KMS-11 (cell line): ENCODE data around the gene WDR49.

Source experiments
- H2AFZ ChIP-seq: fragments of 200-600 bp; sonication (generic); 2 replicates; pipeline ENCODE4 v1.6.1; 2016; ENCODE audit warnings: antibody characterized with exemption, mixed run types, low read depth
- H3K27ac ChIP-seq: fragments of 200-600 bp; sonication (generic); 2 replicates; pipeline ENCODE4 v1.6.1; 2016; ENCODE audit warnings: mild to moderate bottlenecking, mixed run types
- H3K27me3 ChIP-seq: fragments of 200-600 bp; sonication (generic); 2 replicates; pipeline ENCODE4 v1.6.1; 2017; ENCODE audit warnings: mild to moderate bottlenecking, low read depth, mixed run types, moderate library complexity; ENCODE audit not compliant: insufficient read depth
- H3K36me3 ChIP-seq: fragments of 200-600 bp; sonication (generic); 2 replicates; pipeline ENCODE4 v1.6.1; 2017; ENCODE audit warnings: mild to moderate bottlenecking, mixed run types; ENCODE audit not compliant: insufficient read depth
- H3K4me1 ChIP-seq: fragments of 200-600 bp; sonication (generic); 2 replicates; pipeline ENCODE4 v1.6.1; 2016; ENCODE audit warnings: mild to moderate bottlenecking, low read depth, mixed run types; ENCODE audit not compliant: poor library complexity, severe bottlenecking
- H3K4me2 ChIP-seq: fragments of 200-600 bp; sonication (generic); 2 replicates; pipeline ENCODE4 v1.7.0; 2016; ENCODE audit warnings: mild to moderate bottlenecking, mixed run types
- H3K4me3 ChIP-seq: fragments of 200-600 bp; sonication (generic); IDR thresholded peaks from 2 replicates; pipeline ENCODE4 v1.6.1; 2017; ENCODE audit warnings: low read depth, low read length, mixed read lengths; ENCODE audit not compliant: insufficient read depth
- H3K79me2 ChIP-seq: fragments of 200-600 bp; sonication (generic); 2 replicates; pipeline ENCODE4 v1.6.1; 2016; ENCODE audit warnings: low read depth, mixed run types; ENCODE audit not compliant: insufficient read depth
- H3K9ac ChIP-seq: fragments of 200-600 bp; sonication (generic); 2 replicates; pipeline ENCODE4 v1.6.1; 2016; ENCODE audit warnings: mild to moderate bottlenecking, mixed run types
- H4K20me1 ChIP-seq: fragments of 200-600 bp; sonication (generic); 2 replicates; pipeline ENCODE4 v1.6.1; 2016; ENCODE audit warnings: mild to moderate bottlenecking, mixed run types; ENCODE audit not compliant: insufficient read depth
- CTCF ChIP-seq: fragments of 200-600 bp; sonication (generic); conservative IDR thresholded peaks from 2 replicates; pipeline ENCODE4 v1.6.1; 2017; ENCODE audit warnings: low read depth, mild to moderate bottlenecking, antibody characterized with exemption, low read length, moderate library complexity, mixed read lengths

The WDR49 gene

GRCh38 chr3:167564612-167565011 is 89.1 kb downstream of the WDR49 start:
- no peak overlapping the region for H3K9ac ChIP-seq
- no peak overlapping the region for H3K4me3 ChIP-seq
- no peaks in the 10 kb centered on the region for H3K4me1 ChIP-seq
- H3K79me2 ChIP-seq = no peaks in the 10 kb centered on the region
- H3K36me3 ChIP-seq = no peaks in the 10 kb centered on the region
- no peak overlapping the region for H2AFZ ChIP-seq
- no peak overlapping the region for H3K4me2 ChIP-seq
- no peaks in the 10 kb centered on the region for H3K27me3 ChIP-seq
- TF ChIP-seq CTCF = no peak
- H3K27ac ChIP-seq = no peak overlapping the region
- no peaks in the 10 kb centered on the region for H4K20me1 ChIP-seq

- Histone ChIP-seq H3K4me3 (no peak overlapping the region), H3K4me2 (no peak overlapping the region), H2AFZ (no peak overlapping the region), H3K79me2 (no peaks in the 10 kb centered on the region), H3K9ac (no peak overlapping the region), H3K27me3 (no peaks in the 10 kb centered on the region), H3K4me1 (no peaks in the 10 kb centered on the region), H3K36me3 (no peaks in the 10 kb centered on the region), H3K27ac (no peak overlapping the region), H4K20me1 (no peaks in the 10 kb centered on the region)
- TF ChIP-seq CTCF = no peak
Measured at GRCh38 chr3:167559924-167560323, 93.8 kb downstream of the WDR49 start.

DNA sequence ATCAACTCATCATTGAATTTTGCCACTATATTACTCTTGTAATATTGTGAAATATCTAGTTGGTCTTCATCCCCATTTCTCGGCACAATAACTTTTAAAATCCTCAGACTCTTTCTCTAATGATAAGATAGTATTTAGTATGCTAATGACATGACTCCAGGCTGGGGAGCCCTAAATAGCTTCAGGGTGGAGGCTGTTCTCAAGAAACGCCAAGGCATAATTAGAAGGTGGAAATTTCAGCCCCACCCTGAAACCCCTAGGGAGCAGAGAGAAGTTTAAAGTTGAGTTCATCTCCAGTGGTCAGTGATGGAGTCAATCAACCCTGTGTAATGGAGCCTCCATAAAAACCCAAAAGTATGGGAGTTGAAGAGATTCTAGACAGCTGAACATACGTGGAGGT is 98.8 kb downstream of the WDR49 start:
- H3K27me3 ChIP-seq = no peaks in the 10 kb centered on the region
- no peak overlapping the region for H3K4me3 ChIP-seq
- no peaks in the 10 kb centered on the region for H3K79me2 ChIP-seq
- H3K4me2 ChIP-seq = no peak overlapping the region
- H3K4me1 ChIP-seq = no peaks in the 10 kb centered on the region
- no peak overlapping the region for H3K27ac ChIP-seq
- no peak overlapping the region for H2AFZ ChIP-seq
- TF ChIP-seq CTCF = no peak
- H4K20me1 ChIP-seq = no peaks in the 10 kb centered on the region
- no peak overlapping the region for H3K9ac ChIP-seq
- H3K36me3 ChIP-seq = no peaks in the 10 kb centered on the region

DNA sequence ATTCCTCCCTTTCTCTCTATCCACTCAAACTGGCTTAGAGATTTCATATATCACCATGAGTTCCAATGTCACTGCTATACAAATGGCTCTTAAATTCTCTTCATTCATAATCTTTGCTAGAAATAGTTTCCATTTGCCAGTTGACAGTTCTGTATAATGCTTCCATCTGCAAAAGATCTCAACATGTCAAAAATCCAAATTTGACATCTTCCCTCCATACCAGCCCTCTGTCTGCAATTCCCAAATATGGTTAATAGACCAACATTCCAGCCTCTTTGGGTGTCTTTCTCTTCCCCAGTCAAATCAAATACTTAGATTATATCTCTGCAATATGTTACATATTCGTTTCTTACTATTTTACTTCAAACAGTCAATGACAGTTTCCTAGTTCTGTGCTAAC is 115.7 kb downstream of the WDR49 start:
- no peak overlapping the region for H3K4me2 ChIP-seq
- H3K36me3 ChIP-seq = no peaks in the 10 kb centered on the region
- no peak overlapping the region for H3K9ac ChIP-seq
- H3K27me3 ChIP-seq = no peaks in the 10 kb centered on the region
- no peak overlapping the region for H3K4me3 ChIP-seq
- H3K4me1 ChIP-seq = no peaks in the 10 kb centered on the region
- no peak overlapping the region for H3K27ac ChIP-seq
- no peaks in the 10 kb centered on the region for H3K79me2 ChIP-seq
- H4K20me1 ChIP-seq = no peaks in the 10 kb centered on the region
- no peak for TF ChIP-seq CTCF
- H2AFZ ChIP-seq = no peak overlapping the region

- Histone ChIP-seq H4K20me1 (no peaks in the 10 kb centered on the region), H2AFZ (no peak overlapping the region), H3K27ac (no peak overlapping the region), H3K4me3 (no peak overlapping the region), H3K79me2 (no peaks in the 10 kb centered on the region), H3K4me1 (no peaks in the 10 kb centered on the region), H3K36me3 (no peaks in the 10 kb centered on the region), H3K9ac (no peak overlapping the region), H3K4me2 (no peak overlapping the region), H3K27me3 (no peaks in the 10 kb centered on the region)
- no peak for TF ChIP-seq CTCF
Measured at GRCh38 chr3:167521006-167521355, 132.8 kb downstream of the WDR49 start.
